ENCODE results near the gene NDUFAF5.
A peak's percentile ranks its signal among the peaks of the same experiment; 100 is the strongest.

The NDUFAF5 gene

GRCh38 chr20:13809373-13809772 is 24.5 kb downstream of the NDUFAF5 start:
- H3K27me3 ChIP-seq (ENCODE audit: control insufficient read depth in 1 of 2, insufficient read depth in 2 of 2, low read length in 2 of 2), result no peaks in the 10 kb centered on the region
- no peak overlapping the region for H3K9ac ChIP-seq (ENCODE audit: low read length)
- H3K36me3 ChIP-seq (ENCODE audit: insufficient read depth, low read length), result peaks cover 66% of the 10 kb centered on the region
- H3K27ac ChIP-seq (ENCODE audit: low read depth, low read length), result no peak overlapping the region
- H3K9me3 ChIP-seq (ENCODE audit: low read length), result no peaks in the 10 kb centered on the region
- H3K4me3 ChIP-seq (ENCODE audit: low read depth in 1 of 2, low read length in 2 of 2), result no peak overlapping the region
- no peaks in the 10 kb centered on the region for H3K4me1 ChIP-seq (ENCODE audit: insufficient read depth, low read length)

- Histone ChIP-seq H3K36me3 (ENCODE audit: insufficient read depth, low read length) (peaks cover 66% of the 10 kb centered on the region), H3K27me3 (ENCODE audit: control insufficient read depth in 1 of 2, insufficient read depth in 2 of 2, low read length in 2 of 2) (no peaks in the 10 kb centered on the region), H3K9me3 (ENCODE audit: low read length) (no peaks in the 10 kb centered on the region), H3K27ac (ENCODE audit: low read depth, low read length) (no peak overlapping the region), H3K4me1 (ENCODE audit: insufficient read depth, low read length) (no peaks in the 10 kb centered on the region), H3K4me3 (ENCODE audit: low read depth in 1 of 2, low read length in 2 of 2) (no peak overlapping the region), H3K9ac (ENCODE audit: low read length) (no peak overlapping the region)
These were observed 25.0 kb downstream of the NDUFAF5 start for GRCh38 chr20:13809855-13810254.

- peaks cover 70% of the 10 kb centered on the region for H3K36me3 ChIP-seq (ENCODE audit: insufficient read depth, low read length)
These were observed 25.6 kb downstream of the NDUFAF5 start for GRCh38 chr20:13810446-13810845.

GRCh38 chr20:13813910-13814309 is 29.1 kb downstream of the NDUFAF5 start:
- H3K36me3 ChIP-seq (ENCODE audit: insufficient read depth, low read length), result peaks cover 76% of the 10 kb centered on the region
- no peaks in the 10 kb centered on the region for H3K4me1 ChIP-seq (ENCODE audit: insufficient read depth, low read length)
- no peaks in the 10 kb centered on the region for H3K9me3 ChIP-seq (ENCODE audit: low read length)
- no peak overlapping the region for H3K9ac ChIP-seq (ENCODE audit: low read length)
- H3K4me3 ChIP-seq (ENCODE audit: low read depth in 1 of 2, low read length in 2 of 2), result no peak overlapping the region
- no peaks in the 10 kb centered on the region for H3K27me3 ChIP-seq (ENCODE audit: control insufficient read depth in 1 of 2, insufficient read depth in 2 of 2, low read length in 2 of 2)
- H3K27ac ChIP-seq (ENCODE audit: low read depth, low read length), result no peak overlapping the region

More at GRCh38 chr20:13810446-13810845, 25.6 kb downstream of the NDUFAF5 start:
- Histone ChIP-seq H3K27ac (ENCODE audit: low read depth, low read length) (no peak overlapping the region), H3K27me3 (ENCODE audit: control insufficient read depth in 1 of 2, insufficient read depth in 2 of 2, low read length in 2 of 2) (no peaks in the 10 kb centered on the region), H3K4me1 (ENCODE audit: insufficient read depth, low read length) (no peaks in the 10 kb centered on the region), H3K4me3 (ENCODE audit: low read depth in 1 of 2, low read length in 2 of 2) (no peak overlapping the region), H3K9me3 (ENCODE audit: low read length) (no peaks in the 10 kb centered on the region), H3K9ac (ENCODE audit: low read length) (no peak overlapping the region)

GRCh38 chr20:13814672-13815071 is 29.8 kb downstream of the NDUFAF5 start:
- Histone ChIP-seq H3K9ac (ENCODE audit: low read length) (no peak overlapping the region), H3K9me3 (ENCODE audit: low read length) (no peaks in the 10 kb centered on the region), H3K27ac (ENCODE audit: low read depth, low read length) (no peak overlapping the region), H3K4me3 (ENCODE audit: low read depth in 1 of 2, low read length in 2 of 2) (no peak overlapping the region), H3K27me3 (ENCODE audit: control insufficient read depth in 1 of 2, insufficient read depth in 2 of 2, low read length in 2 of 2) (no peaks in the 10 kb centered on the region), H3K36me3 (ENCODE audit: insufficient read depth, low read length) (peaks cover 68% of the 10 kb centered on the region), H3K4me1 (ENCODE audit: insufficient read depth, low read length) (no peaks in the 10 kb centered on the region)

GRCh38 chr20:13816757-13817156 is 31.9 kb downstream of the NDUFAF5 start:
- Histone ChIP-seq H3K27ac (ENCODE audit: low read depth, low read length) (no peak overlapping the region), H3K4me1 (ENCODE audit: insufficient read depth, low read length) (peaks cover 4% of the 10 kb centered on the region), H3K27me3 (ENCODE audit: control insufficient read depth in 1 of 2, insufficient read depth in 2 of 2, low read length in 2 of 2) (no peaks in the 10 kb centered on the region), H3K4me3 (ENCODE audit: low read depth in 1 of 2, low read length in 2 of 2) (no peak overlapping the region), H3K9me3 (ENCODE audit: low read length) (no peaks in the 10 kb centered on the region), H3K36me3 (ENCODE audit: insufficient read depth, low read length) (peaks cover 47% of the 10 kb centered on the region), H3K9ac (ENCODE audit: low read length) (no peak overlapping the region)

- Histone ChIP-seq H3K27ac (ENCODE audit: low read depth, low read length) (no peak overlapping the region), H3K4me3 (ENCODE audit: low read depth in 1 of 2, low read length in 2 of 2) (no peak overlapping the region), H3K9me3 (ENCODE audit: low read length) (no peaks in the 10 kb centered on the region), H3K4me1 (ENCODE audit: insufficient read depth, low read length) (peaks cover 4% of the 10 kb centered on the region), H3K27me3 (ENCODE audit: control insufficient read depth in 1 of 2, insufficient read depth in 2 of 2, low read length in 2 of 2) (no peaks in the 10 kb centered on the region), H3K36me3 (ENCODE audit: insufficient read depth, low read length) (peaks cover 41% of the 10 kb centered on the region), H3K9ac (ENCODE audit: low read length) (no peak overlapping the region)
These were observed 32.5 kb downstream of the NDUFAF5 start for GRCh38 chr20:13817342-13817741.

- no peaks in the 10 kb centered on the region for H3K9me3 ChIP-seq (ENCODE audit: low read length)
- H3K27me3 ChIP-seq (ENCODE audit: control insufficient read depth in 1 of 2, insufficient read depth in 2 of 2, low read length in 2 of 2), result no peaks in the 10 kb centered on the region
- peaks cover 4% of the 10 kb centered on the region for H3K4me1 ChIP-seq (ENCODE audit: insufficient read depth, low read length)
- H3K27ac ChIP-seq (ENCODE audit: low read depth, low read length), result peak overlapping the region; percentile 17
- no peak overlapping the region for H3K4me3 ChIP-seq (ENCODE audit: low read depth in 1 of 2, low read length in 2 of 2)
- H3K9ac ChIP-seq (ENCODE audit: low read length), result no peak overlapping the region
- peaks cover 20% of the 10 kb centered on the region for H3K36me3 ChIP-seq (ENCODE audit: insufficient read depth, low read length)
These were observed 35.2 kb downstream of the NDUFAF5 start for GRCh38 chr20:13819885-13820645.

- H3K27ac ChIP-seq (ENCODE audit: low read depth, low read length), result no peak overlapping the region
- H3K9ac ChIP-seq (ENCODE audit: low read length), result no peak overlapping the region
- H3K36me3 ChIP-seq (ENCODE audit: insufficient read depth, low read length), result peaks cover 14% of the 10 kb centered on the region
- no peaks in the 10 kb centered on the region for H3K9me3 ChIP-seq (ENCODE audit: low read length)
- H3K4me1 ChIP-seq (ENCODE audit: insufficient read depth, low read length), result peaks cover 4% of the 10 kb centered on the region
- no peak overlapping the region for H3K4me3 ChIP-seq (ENCODE audit: low read depth in 1 of 2, low read length in 2 of 2)
- no peaks in the 10 kb centered on the region for H3K27me3 ChIP-seq (ENCODE audit: control insufficient read depth in 1 of 2, insufficient read depth in 2 of 2, low read length in 2 of 2)
These were observed 37.0 kb downstream of the NDUFAF5 start for GRCh38 chr20:13821876-13822275.

- Histone ChIP-seq H3K4me1 (ENCODE audit: insufficient read depth, low read length) (peaks cover 4% of the 10 kb centered on the region), H3K36me3 (ENCODE audit: insufficient read depth, low read length) (peaks cover 9% of the 10 kb centered on the region), H3K9me3 (ENCODE audit: low read length) (no peaks in the 10 kb centered on the region), H3K27ac (ENCODE audit: low read depth, low read length) (no peak overlapping the region), H3K4me3 (ENCODE audit: low read depth in 1 of 2, low read length in 2 of 2) (no peak overlapping the region), H3K9ac (ENCODE audit: low read length) (no peak overlapping the region), H3K27me3 (ENCODE audit: control insufficient read depth in 1 of 2, insufficient read depth in 2 of 2, low read length in 2 of 2) (no peaks in the 10 kb centered on the region)
These were observed 37.6 kb downstream of the NDUFAF5 start for GRCh38 chr20:13822459-13822858.

- no peak overlapping the region for H3K9ac ChIP-seq (ENCODE audit: low read length)
- H3K9me3 ChIP-seq (ENCODE audit: low read length), result no peaks in the 10 kb centered on the region
- H3K4me3 ChIP-seq (ENCODE audit: low read depth in 1 of 2, low read length in 2 of 2), result no peak overlapping the region
- no peaks in the 10 kb centered on the region for H3K36me3 ChIP-seq (ENCODE audit: insufficient read depth, low read length)
- peaks cover 4% of the 10 kb centered on the region for H3K4me1 ChIP-seq (ENCODE audit: insufficient read depth, low read length)
- H3K27me3 ChIP-seq (ENCODE audit: control insufficient read depth in 1 of 2, insufficient read depth in 2 of 2, low read length in 2 of 2), result no peaks in the 10 kb centered on the region
- H3K27ac ChIP-seq (ENCODE audit: low read depth, low read length), result no peak overlapping the region
These were observed 39.6 kb downstream of the NDUFAF5 start for GRCh38 chr20:13824459-13824858.

- H3K27ac ChIP-seq (ENCODE audit: low read depth, low read length), result no peak overlapping the region
- no peaks in the 10 kb centered on the region for H3K27me3 ChIP-seq (ENCODE audit: control insufficient read depth in 1 of 2, insufficient read depth in 2 of 2, low read length in 2 of 2)
- H3K9ac ChIP-seq (ENCODE audit: low read length), result no peak overlapping the region
- H3K36me3 ChIP-seq (ENCODE audit: insufficient read depth, low read length), result no peaks in the 10 kb centered on the region
- no peaks in the 10 kb centered on the region for H3K9me3 ChIP-seq (ENCODE audit: low read length)
- no peak overlapping the region for H3K4me3 ChIP-seq (ENCODE audit: low read depth in 1 of 2, low read length in 2 of 2)
- peaks cover 1% of the 10 kb centered on the region for H3K4me1 ChIP-seq (ENCODE audit: insufficient read depth, low read length)
These were observed 40.6 kb downstream of the NDUFAF5 start for GRCh38 chr20:13825465-13825864.
